ENCODE data around the gene RASL12. TPM values are rescaled to one million over a fixed set of nuclear protein-coding genes. Genes with fewer than 3 reads are reported as not detected.

RASL12 gene
- total and polyA plus RNA-seq, 2 of the 8 experiments (the other 6 are each of a cell fraction or from before 2014, with no cell fraction given): 9.5 to 10.3 TPM

DNA sequence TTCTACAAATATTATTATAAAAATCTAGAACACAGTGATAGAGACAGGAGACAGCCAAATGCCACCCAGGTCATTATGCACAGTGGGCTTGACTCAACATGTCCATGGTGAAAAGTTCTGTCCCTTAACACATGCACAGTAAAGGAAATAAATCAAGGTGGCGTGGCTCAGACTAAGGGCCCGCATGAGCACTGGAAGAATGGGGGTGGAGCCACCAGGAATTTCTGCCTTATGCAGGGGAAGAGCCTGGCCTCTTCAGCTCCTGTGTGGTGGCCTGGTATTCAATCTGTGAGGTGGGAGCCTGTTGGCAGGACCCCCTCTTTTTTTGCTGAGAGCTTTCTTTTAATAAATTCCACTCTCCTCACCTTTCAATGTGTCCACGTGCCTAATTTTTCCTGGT is 60.9 kb downstream of the RASL12 start:
- Histone ChIP-seq H3K36me3 (ENCODE audit: control insufficient read depth in 2 of 4, insufficient read depth in 4 of 4, low read length in 3 of 4) (peaks cover 0 to 8% (median 6%) of the 10 kb centered on the region in 4 experiments; a peak in 6 of 8 replicates), H3K56ac (replicated peaks; ENCODE audit: insufficient read length, low read depth, low read length) (no peak overlapping the region), H3K79me1 (ENCODE audit: low read depth, low read length) (no peaks in the 10 kb centered on the region), H3K23me2 (ENCODE audit: low read depth, low read length) (no peaks in the 10 kb centered on the region), H3K4ac (replicated peaks; ENCODE audit: insufficient read length, low read depth, low read length) (no peak overlapping the region), H2AFZ (ENCODE audit: low read length) (no peak overlapping the region), H3K79me2 (ENCODE audit: control insufficient read depth in 1 of 2, insufficient read depth in 2 of 2, low read length in 2 of 2) (no peaks in the 10 kb centered on the region), H3K14ac (ENCODE audit: insufficient read length) (no peak overlapping the region), H3K23ac (ENCODE audit: insufficient read length) (no peak overlapping the region), H2BK15ac (ENCODE audit: low read length) (no peak overlapping the region), H3K4me2 (ENCODE audit: insufficient read depth in 1 of 2, low read depth in 2 of 2, low read length in 2 of 2) (no peak overlapping the region; a peak in 1 of 4 replicates), H4K20me1 (replicated peaks in 1 of 2; ENCODE audit: control insufficient read depth in 1 of 2, insufficient read depth in 2 of 2, low read length in 2 of 2) (no peaks in the 10 kb centered on the region), H3K18ac (ENCODE audit: extremely low read depth, low read length) (no peak overlapping the region), H2BK120ac (replicated peaks; ENCODE audit: low read depth, low read length) (no peak overlapping the region), H3K4me1 (replicated peaks in 1 of 4; ENCODE audit: control insufficient read depth in 3 of 4, insufficient read depth in 4 of 4, low read length in 3 of 4) (0 out of 7 replicates have a peak, but pooled peaks cover 0 to 3% (median 0%) of the 10 kb centered on the region in 4 experiments), H2BK12ac (ENCODE audit: low read depth, low read length) (no peak overlapping the region), H4K5ac (ENCODE audit: insufficient read length, low read depth, low read length) (no peak overlapping the region), H4K91ac (replicated peaks; ENCODE audit: insufficient read length, low read length) (no peak overlapping the region), H3K9ac (replicated peaks in 1 of 4; ENCODE audit: extremely low read depth in 1 of 4, low read depth in 3 of 4, low read length in 3 of 4) (no peak overlapping the region), H2BK5ac (ENCODE audit: low read depth, low read length) (no peak overlapping the region), H3K4me3 (ENCODE audit: extremely low read depth in 1 of 4, insufficient read depth in 2 of 4, low read depth in 3 of 4, low read length in 4 of 4) (no peak overlapping the region), H3K27me3 (replicated peaks in 1 of 4; ENCODE audit: control insufficient read depth in 3 of 4, extremely low read depth in 1 of 4, insufficient read depth in 3 of 4, low read length in 3 of 4) (no peaks in the 10 kb centered on the region), H4K8ac (ENCODE audit: extremely low read depth, insufficient read depth, low read length) (no peak overlapping the region), H2AK5ac (ENCODE audit: low read depth, low read length) (no peak overlapping the region), H3K27ac (ENCODE audit: low read depth, low read length) (no peak overlapping the region), H3K9me3 (ENCODE audit: insufficient read depth in 2 of 2, low read depth in 1 of 2, low read length in 1 of 2) (no peaks in the 10 kb centered on the region), H2BK20ac (ENCODE audit: low read length) (no peak overlapping the region)
- POLR2A ChIA-PET (ENCODE audit: partially characterized antibody): interaction anchor here (0.8 kb wide), 1 partner anchor 16 kb away, joined by 3 read pairs; no protein-coding TSS in a partner anchor
- whole genome bisulfite sequencing, 2 experiments (ENCODE audit: extremely low coverage in 1 of 2, insufficient coverage in 1 of 2, insufficient read length in 1 of 2, insufficient replicate concordance in 2 of 2, low coverage in 1 of 2, low lambda C conversion rate in 2 of 2, missing lambda C conversion rate in 1 of 2): 65% methylated on average over 3 of the region's 3 CpGs; no CpG with 5 or more reads in 1 of the 2 experiments
- TF ChIP-seq, protein P1, sequence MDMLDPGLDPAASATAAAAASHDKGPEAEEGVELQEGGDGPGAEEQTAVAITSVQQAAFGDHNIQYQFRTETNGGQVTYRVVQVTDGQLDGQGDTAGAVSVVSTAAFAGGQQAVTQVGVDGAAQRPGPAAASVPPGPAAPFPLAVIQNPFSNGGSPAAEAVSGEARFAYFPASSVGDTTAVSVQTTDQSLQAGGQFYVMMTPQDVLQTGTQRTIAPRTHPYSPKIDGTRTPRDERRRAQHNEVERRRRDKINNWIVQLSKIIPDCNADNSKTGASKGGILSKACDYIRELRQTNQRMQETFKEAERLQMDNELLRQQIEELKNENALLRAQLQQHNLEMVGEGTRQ (IDR thresholded peaks at IDR 0.05; ENCODE audit: low read length): no peak
- TF ChIP-seq SIN3A (conservative IDR thresholded peaks at IDR 0.05 in 1 of 2, IDR thresholded peaks at IDR 0.05 in 1 of 2; ENCODE audit: low read depth in 1 of 2, low read length in 2 of 2) (no peak), YY1 (IDR thresholded peaks at IDR 0.05; ENCODE audit: low read depth, low read length) (no peak), NANOG (IDR thresholded peaks at IDR 0.05; ENCODE audit: insufficient read depth, low read depth, low read length, poor library complexity, severe bottlenecking) (no peak), KDM4A (IDR thresholded peaks at IDR 0.05; ENCODE audit: low read depth, low read length, severe bottlenecking) (no peak), POU5F1 (IDR thresholded peaks at IDR 0.05; ENCODE audit: low read depth, low read length) (no peak), EP300 (IDR thresholded peaks at IDR 0.05; ENCODE audit: borderline replicate concordance in 1 of 2, low read depth in 2 of 2, low read length in 2 of 2) (no peak), CREB1 (IDR thresholded peaks at IDR 0.05) (no peak), JUND (IDR thresholded peaks at IDR 0.05; ENCODE audit: low read length) (no peak), RFX5 (IDR thresholded peaks at IDR 0.05; ENCODE audit: borderline replicate concordance, low read depth, low read length) (no peak), SUZ12 (IDR thresholded peaks at IDR 0.05; ENCODE audit: low read length) (no peak), ASH2L (IDR thresholded peaks at IDR 0.05; ENCODE audit: low read length) (no peak), CBX5 (IDR thresholded peaks at IDR 0.05; ENCODE audit: low read depth, low read length) (no peak)
- CTCF ChIA-PET (ENCODE audit: partially characterized antibody): no interaction called here
- no peak for DNase-seq (ENCODE audit: low read depth in 1 of 2, low spot score in 2 of 2)
- FAIRE-seq: no peak
